Measurements from ENCODE around the gene LONRF2.

DNA sequence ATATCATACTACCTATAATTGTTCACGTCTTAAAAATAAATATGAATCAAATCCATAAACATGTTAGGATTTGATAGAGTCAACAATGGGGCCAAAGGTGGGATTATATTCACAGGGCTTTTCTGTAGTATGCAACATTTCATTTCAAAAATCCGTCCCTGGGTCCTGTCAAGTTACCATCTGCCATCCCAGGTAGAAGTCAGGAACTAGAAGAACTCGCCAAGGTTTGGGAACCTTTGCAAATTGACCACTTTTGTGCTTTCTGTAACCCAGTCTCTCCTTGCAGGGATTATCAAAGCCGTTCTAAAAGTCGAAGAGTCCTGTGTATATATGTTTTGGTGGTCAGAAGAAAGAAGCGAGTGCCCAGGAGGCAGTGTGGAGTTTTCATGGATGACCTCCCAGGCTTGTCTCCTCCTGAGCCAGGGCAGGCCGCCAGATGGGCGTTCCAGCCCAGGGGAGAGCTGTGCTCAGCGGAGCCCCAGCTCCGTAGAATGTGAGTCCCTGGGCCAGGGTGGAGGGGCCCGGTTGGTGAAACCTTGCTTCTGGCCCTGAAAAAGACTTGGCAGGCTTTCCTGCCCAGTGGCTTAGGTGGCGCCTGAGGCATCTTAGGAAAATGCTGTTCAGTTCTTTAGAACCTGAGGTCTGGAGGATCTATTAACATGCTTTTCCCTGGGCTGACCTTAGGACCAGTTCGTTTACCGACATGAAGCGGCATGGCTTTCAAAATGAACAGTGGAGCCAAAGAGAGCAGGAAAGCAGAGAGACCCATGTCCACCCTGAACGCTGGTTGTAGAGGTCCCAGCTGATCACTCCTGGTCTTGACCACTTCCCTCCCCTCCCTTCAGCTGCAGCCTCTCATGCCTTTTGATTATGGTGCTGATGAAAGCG lies 69.2 kb downstream of the LONRF2 start:
- TF ChIP-seq, protein P1, sequence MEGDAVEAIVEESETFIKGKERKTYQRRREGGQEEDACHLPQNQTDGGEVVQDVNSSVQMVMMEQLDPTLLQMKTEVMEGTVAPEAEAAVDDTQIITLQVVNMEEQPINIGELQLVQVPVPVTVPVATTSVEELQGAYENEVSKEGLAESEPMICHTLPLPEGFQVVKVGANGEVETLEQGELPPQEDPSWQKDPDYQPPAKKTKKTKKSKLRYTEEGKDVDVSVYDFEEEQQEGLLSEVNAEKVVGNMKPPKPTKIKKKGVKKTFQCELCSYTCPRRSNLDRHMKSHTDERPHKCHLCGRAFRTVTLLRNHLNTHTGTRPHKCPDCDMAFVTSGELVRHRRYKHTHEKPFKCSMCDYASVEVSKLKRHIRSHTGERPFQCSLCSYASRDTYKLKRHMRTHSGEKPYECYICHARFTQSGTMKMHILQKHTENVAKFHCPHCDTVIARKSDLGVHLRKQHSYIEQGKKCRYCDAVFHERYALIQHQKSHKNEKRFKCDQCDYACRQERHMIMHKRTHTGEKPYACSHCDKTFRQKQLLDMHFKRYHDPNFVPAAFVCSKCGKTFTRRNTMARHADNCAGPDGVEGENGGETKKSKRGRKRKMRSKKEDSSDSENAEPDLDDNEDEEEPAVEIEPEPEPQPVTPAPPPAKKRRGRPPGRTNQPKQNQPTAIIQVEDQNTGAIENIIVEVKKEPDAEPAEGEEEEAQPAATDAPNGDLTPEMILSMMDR (conservative IDR thresholded peaks at IDR 0.05; ENCODE audit: low read depth, low read length), result no peak
- TF ChIP-seq, protein P2, sequence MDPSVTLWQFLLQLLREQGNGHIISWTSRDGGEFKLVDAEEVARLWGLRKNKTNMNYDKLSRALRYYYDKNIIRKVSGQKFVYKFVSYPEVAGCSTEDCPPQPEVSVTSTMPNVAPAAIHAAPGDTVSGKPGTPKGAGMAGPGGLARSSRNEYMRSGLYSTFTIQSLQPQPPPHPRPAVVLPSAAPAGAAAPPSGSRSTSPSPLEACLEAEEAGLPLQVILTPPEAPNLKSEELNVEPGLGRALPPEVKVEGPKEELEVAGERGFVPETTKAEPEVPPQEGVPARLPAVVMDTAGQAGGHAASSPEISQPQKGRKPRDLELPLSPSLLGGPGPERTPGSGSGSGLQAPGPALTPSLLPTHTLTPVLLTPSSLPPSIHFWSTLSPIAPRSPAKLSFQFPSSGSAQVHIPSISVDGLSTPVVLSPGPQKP (IDR thresholded peaks at IDR 0.05; ENCODE audit: borderline replicate concordance, low read depth, low read length), result no peak
- TF ChIP-seq CEBPB (IDR thresholded peaks at IDR 0.05; ENCODE audit: low read depth, low read length) (no peak), POLR2A (IDR thresholded peaks at IDR 0.05; ENCODE audit: low read depth, low read length) (no peak)
- TF ChIP-seq, protein P3, sequence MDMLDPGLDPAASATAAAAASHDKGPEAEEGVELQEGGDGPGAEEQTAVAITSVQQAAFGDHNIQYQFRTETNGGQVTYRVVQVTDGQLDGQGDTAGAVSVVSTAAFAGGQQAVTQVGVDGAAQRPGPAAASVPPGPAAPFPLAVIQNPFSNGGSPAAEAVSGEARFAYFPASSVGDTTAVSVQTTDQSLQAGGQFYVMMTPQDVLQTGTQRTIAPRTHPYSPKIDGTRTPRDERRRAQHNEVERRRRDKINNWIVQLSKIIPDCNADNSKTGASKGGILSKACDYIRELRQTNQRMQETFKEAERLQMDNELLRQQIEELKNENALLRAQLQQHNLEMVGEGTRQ (IDR thresholded peaks at IDR 0.05; ENCODE audit: low read depth, low read length), result no peak

All from IMR-90 (cell line).